ENCODE results near the gene EFEMP2.

DNA sequence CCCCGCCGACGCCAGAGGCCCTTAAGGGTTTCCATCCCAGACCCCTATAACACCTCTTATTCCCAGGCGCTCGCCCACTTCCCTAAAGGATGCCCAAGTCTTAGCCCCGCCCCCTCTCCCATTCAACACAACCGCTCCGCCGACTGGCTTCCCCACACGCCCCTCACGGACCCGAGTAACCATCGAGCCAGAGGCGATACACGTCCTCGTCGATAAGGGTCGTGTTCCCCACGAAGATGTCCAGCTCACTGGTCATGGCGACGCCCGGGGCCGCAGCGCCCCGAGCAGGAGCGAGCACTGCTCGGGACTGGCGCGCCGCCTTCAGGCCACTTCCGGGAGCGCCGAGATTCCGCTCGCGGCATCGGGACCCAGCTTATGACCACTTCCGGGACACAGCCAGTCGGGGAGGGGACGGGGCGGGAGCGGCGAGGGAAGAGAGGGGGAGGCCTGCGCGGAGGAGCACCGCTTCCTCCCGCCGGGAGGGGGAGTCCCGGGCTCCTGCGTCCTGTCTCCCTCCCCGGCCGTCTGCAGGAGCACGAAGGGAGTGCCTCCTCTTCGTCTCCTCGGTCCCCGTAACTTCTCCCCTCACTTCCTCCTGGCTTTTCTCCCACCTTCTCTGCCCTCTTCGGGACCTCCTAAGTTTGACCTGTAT lies 15.7 kb upstream of the EFEMP2 start, which contains the start of gene FIBP:
- TF ChIP-seq CTCF (IDR thresholded peaks at IDR 0.05) (peak; percentile 71 to 97 (median 94)), POLR2A (IDR thresholded peaks at IDR 0.05) (peak in 3 of 4 donors; percentile 59 to 94 (median 81))

Measured in esophagus squamous epithelium (tissue), 4 donors.